ENCODE results near the gene USP15. TPM values are rescaled to one million over a fixed set of nuclear protein-coding genes. Genes with fewer than 3 reads are reported as not detected.

Gene USP15
- total RNA-seq, 2 experiments from 2014 or later, result 118 to 137 TPM

DNA sequence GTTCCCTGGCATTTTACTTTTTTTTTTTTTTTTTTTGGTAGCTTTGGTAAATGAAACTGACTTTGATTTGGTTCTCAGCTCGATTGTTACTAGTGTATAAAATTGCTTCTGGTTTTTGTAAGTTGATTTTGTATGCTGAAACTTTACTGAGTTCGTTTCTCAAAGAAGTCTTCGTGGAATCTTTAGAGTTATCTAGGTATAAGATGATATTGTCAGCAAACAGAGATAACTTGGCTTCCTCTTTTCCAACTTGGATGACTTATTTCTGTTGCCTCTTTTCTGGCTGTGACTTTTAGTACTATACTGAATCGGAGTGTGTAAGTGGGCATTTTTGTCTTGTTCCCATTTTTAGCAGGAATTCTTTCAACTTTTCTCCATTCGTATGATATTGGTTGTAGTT is 28.1 kb downstream of the USP15 start:
- Mint-ChIP-seq H3K27ac (peak overlapping the region; percentile 28), H3K9me3 (peaks cover 48% of the 10 kb centered on the region), H3K36me3 (peaks cover 68% of the 10 kb centered on the region), H3K4me3 (no peak overlapping the region), H3K4me1 (peaks cover 75% of the 10 kb centered on the region), H3K27me3 (no peaks in the 10 kb centered on the region)
- no peak for DNase-seq

- Mint-ChIP-seq H3K4me1 (peaks cover 68% of the 10 kb centered on the region), H3K4me3 (no peak overlapping the region), H3K27me3 (no peaks in the 10 kb centered on the region), H3K27ac (peak overlapping the region; percentile 59), H3K36me3 (peaks cover 73% of the 10 kb centered on the region), H3K9me3 (peaks cover 42% of the 10 kb centered on the region)
- DNase-seq, result no peak
These were observed 30.6 kb downstream of the USP15 start for GRCh38 chr12:62290846-62291245.

DNA sequence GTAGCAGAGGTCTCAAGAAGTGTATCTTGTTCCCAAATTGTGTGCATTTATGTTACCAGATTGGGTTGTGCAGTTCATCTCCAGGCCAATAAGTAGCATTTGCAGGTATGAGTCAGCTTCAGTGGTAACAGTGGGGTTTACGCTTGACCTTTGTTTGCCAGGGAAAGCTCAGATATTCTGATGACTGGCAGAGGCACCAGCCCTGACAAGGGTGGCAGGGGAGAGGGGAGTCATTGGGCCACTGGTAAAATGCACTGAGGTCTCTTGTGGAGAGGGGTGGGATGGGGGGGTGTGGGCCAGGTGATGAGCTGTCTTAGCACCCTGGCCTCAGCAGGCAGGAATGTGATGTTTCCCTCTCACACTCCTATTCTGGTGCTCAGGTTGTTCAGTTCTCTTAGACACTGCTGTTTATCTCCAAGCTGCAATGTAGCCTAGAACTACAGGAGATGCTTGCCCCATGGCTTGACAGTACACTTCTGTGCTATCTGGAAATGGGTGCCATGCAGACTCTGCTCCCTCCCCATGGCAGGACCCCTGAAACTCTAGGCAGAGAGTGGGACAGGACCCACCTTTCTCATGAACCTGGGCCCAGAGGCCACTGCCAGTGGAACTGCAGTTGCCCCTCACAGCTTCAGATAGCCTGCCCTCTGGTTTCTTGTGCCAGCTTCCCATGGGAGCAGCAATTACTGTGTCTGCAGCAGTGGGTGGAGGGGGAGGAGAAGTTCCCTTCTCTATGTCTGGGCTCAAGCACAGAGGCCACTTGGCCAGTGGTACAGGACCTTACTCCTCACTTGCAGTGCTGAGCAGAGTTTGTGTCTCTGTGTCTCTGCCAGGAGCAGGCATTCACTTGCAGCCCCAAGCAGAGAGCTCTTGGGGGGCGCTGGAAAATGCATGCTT is 31.9 kb downstream of the USP15 start:
- Mint-ChIP-seq H3K27me3 (no peaks in the 10 kb centered on the region), H3K9me3 (peaks cover 33% of the 10 kb centered on the region), H3K4me1 (peaks cover 66% of the 10 kb centered on the region), H3K36me3 (peaks cover 73% of the 10 kb centered on the region), H3K27ac (peak overlapping the region; percentile 58), H3K4me3 (no peak overlapping the region)
- peak; percentile 38 for DNase-seq

- Mint-ChIP-seq H3K4me3 (no peak overlapping the region), H3K27ac (peak overlapping the region; percentile 65)
These were observed 32.6 kb downstream of the USP15 start for GRCh38 chr12:62292761-62293344.

DNA sequence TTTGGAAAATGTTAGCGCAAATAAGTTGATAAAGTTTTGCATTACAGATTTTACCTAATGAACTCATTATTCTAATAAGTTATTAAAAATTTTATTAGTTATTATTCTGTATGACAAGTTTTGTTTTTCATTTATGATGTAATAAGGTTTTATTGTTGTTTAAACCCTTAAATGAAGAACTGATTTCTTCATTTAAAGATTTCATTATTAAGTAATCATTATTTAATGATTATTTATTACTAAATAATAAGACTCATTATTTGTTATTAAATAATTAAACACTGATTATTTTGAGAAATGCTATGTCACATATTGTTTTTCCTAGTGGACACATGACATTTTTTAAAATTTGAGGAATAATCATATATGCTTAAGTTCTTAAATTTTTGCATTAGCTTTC is 34.2 kb downstream of the USP15 start:
- Mint-ChIP-seq H3K9me3 (peaks cover 13% of the 10 kb centered on the region), H3K27ac (no peak overlapping the region), H3K4me3 (no peak overlapping the region), H3K4me1 (peaks cover 54% of the 10 kb centered on the region), H3K27me3 (no peaks in the 10 kb centered on the region), H3K36me3 (peaks cover 74% of the 10 kb centered on the region)
- no peak for DNase-seq

More at GRCh38 chr12:62292761-62293344, 32.6 kb downstream of the USP15 start:
- Mint-ChIP-seq H3K4me1 (peaks cover 64% of the 10 kb centered on the region), H3K27me3 (no peaks in the 10 kb centered on the region), H3K9me3 (peaks cover 27% of the 10 kb centered on the region), H3K36me3 (peaks cover 74% of the 10 kb centered on the region)
- DNase-seq, result no peak

DNA sequence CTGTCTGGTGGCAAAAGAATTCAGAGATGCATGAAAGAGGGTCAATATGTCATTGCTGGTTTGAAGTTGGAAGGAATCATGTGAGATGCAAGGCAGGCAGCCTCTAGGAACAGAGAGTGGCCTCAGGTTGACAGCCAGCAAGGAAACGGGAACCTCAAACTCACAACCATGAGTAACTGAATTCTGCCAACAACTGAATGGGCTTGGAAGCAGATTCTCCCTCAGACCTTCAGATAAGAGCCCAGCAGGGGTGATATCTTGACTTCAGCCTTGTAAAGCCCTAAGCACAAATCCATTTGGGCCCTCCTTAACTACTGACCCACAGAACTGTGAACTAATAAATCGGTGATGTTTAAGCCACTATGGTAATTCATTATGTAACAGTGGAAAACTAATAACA is 35.8 kb downstream of the USP15 start:
- H3K4me3 Mint-ChIP-seq, result no peak overlapping the region
- peaks cover 73% of the 10 kb centered on the region for H3K36me3 Mint-ChIP-seq
- H3K4me1 Mint-ChIP-seq, result peaks cover 55% of the 10 kb centered on the region
- no peaks in the 10 kb centered on the region for H3K27me3 Mint-ChIP-seq
- peaks cover 2% of the 10 kb centered on the region for H3K9me3 Mint-ChIP-seq
- H3K27ac Mint-ChIP-seq, result peak overlapping the region; percentile 60
- no peak for DNase-seq

GRCh38 chr12:62297321-62297720 is 37.1 kb downstream of the USP15 start:
- Mint-ChIP-seq H3K27me3 (no peaks in the 10 kb centered on the region), H3K36me3 (peaks cover 80% of the 10 kb centered on the region)

GRCh38 chr12:62299617-62300016 is 39.4 kb downstream of the USP15 start:
- Mint-ChIP-seq H3K27me3 (no peaks in the 10 kb centered on the region), H3K36me3 (peaks cover 88% of the 10 kb centered on the region), H3K27ac (no peak overlapping the region), H3K4me1 (peaks cover 48% of the 10 kb centered on the region), H3K4me3 (no peak overlapping the region), H3K9me3 (peaks cover 2% of the 10 kb centered on the region)
- no peak for DNase-seq

More at GRCh38 chr12:62297321-62297720, 37.1 kb downstream of the USP15 start:
- Mint-ChIP-seq H3K9me3 (no peaks in the 10 kb centered on the region), H3K4me1 (peaks cover 53% of the 10 kb centered on the region), H3K4me3 (no peak overlapping the region), H3K27ac (no peak overlapping the region)
- DNase-seq, result no peak

GRCh38 chr12:62301080-62301798 is 41.0 kb downstream of the USP15 start:
- Mint-ChIP-seq H3K27me3 (no peaks in the 10 kb centered on the region), H3K4me3 (no peak overlapping the region), H3K4me1 (peaks cover 39% of the 10 kb centered on the region), H3K36me3 (peaks cover 88% of the 10 kb centered on the region), H3K9me3 (peaks cover 5% of the 10 kb centered on the region), H3K27ac (no peak overlapping the region)
- no peak for DNase-seq

DNA sequence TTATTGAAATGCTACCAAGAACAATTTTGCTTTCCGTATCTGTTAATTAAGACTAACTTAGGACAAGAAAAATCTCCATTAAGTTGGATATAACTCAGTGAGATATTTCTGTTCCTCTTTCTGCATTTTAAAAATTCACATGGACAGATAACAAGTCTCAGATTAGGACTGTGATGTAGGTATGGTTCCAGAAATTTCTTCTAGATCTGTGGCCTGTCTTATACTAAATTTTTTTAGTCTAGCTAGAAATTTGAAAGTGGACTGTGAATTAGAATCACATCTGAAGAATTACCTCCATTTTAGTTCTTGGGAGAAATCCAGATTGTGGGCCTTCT is 41.6 kb downstream of the USP15 start:
- DNase-seq, result no peak
- Mint-ChIP-seq H3K4me3 (no peak overlapping the region), H3K9me3 (peaks cover 5% of the 10 kb centered on the region), H3K4me1 (peaks cover 41% of the 10 kb centered on the region), H3K27ac (no peak overlapping the region), H3K36me3 (peaks cover 88% of the 10 kb centered on the region), H3K27me3 (no peaks in the 10 kb centered on the region)

- peaks cover 52% of the 10 kb centered on the region for H3K4me1 Mint-ChIP-seq
- peaks cover 84% of the 10 kb centered on the region for H3K36me3 Mint-ChIP-seq
- no peaks in the 10 kb centered on the region for H3K27me3 Mint-ChIP-seq
- no peak for DNase-seq
- peaks cover 5% of the 10 kb centered on the region for H3K9me3 Mint-ChIP-seq
- H3K4me3 Mint-ChIP-seq, result no peak overlapping the region
- H3K27ac Mint-ChIP-seq, result no peak overlapping the region
These were observed 44.4 kb downstream of the USP15 start for GRCh38 chr12:62304560-62304959.

GRCh38 chr12:62305778-62306177 is 45.6 kb downstream of the USP15 start:
- no peak overlapping the region for H3K4me3 Mint-ChIP-seq
- DNase-seq, result no peak
- no peak overlapping the region for H3K27ac Mint-ChIP-seq
- H3K27me3 Mint-ChIP-seq, result no peaks in the 10 kb centered on the region
- peaks cover 85% of the 10 kb centered on the region for H3K36me3 Mint-ChIP-seq
- peaks cover 8% of the 10 kb centered on the region for H3K9me3 Mint-ChIP-seq
- peaks cover 48% of the 10 kb centered on the region for H3K4me1 Mint-ChIP-seq

GRCh38 chr12:62306569-62307530 is 46.6 kb downstream of the USP15 start:
- Mint-ChIP-seq H3K36me3 (peaks cover 81% of the 10 kb centered on the region), H3K4me1 (peaks cover 50% of the 10 kb centered on the region), H3K27me3 (no peaks in the 10 kb centered on the region), H3K9me3 (peaks cover 8% of the 10 kb centered on the region), H3K27ac (peak overlapping the region; percentile 32), H3K4me3 (no peak overlapping the region)
- no peak for DNase-seq

- peak overlapping the region; percentile 14 for H3K27ac Mint-ChIP-seq
- H3K9me3 Mint-ChIP-seq, result peaks cover 8% of the 10 kb centered on the region
- H3K4me1 Mint-ChIP-seq, result peaks cover 51% of the 10 kb centered on the region
- H3K36me3 Mint-ChIP-seq, result peaks cover 73% of the 10 kb centered on the region
- DNase-seq, result no peak
- no peak overlapping the region for H3K4me3 Mint-ChIP-seq
- no peaks in the 10 kb centered on the region for H3K27me3 Mint-ChIP-seq
These were observed 48.0 kb downstream of the USP15 start for GRCh38 chr12:62308201-62308600.

Measured in activated naive CD8-positive, alpha-beta T cell treated with anti-CD3 and anti-CD28 coated beads for 36 hours (primary cell).